Neural cell (in vitro differentiated cells): ENCODE results near the gene ANP32A. TPM values are rescaled to one million over a fixed set of nuclear protein-coding genes. Genes with fewer than 3 reads are reported as not detected.

Experiments used
- H2AFZ ChIP-seq: fragments of 200-600, 300-800 bp; sonication (generic), shearing (Covaris generic); 2 replicates; pipeline ENCODE4 v1.6.0; 2014; ENCODE audit warnings: low read depth, mild to moderate bottlenecking, antibody characterized with exemption, low read length, moderate library complexity
- H3F3A ChIP-seq: fragments of 200-600 bp; shearing (Covaris generic); 2 replicates; pipeline ENCODE4 v1.6.1; 2016; ENCODE audit warnings: mild to moderate bottlenecking, moderate library complexity, mixed read lengths, antibody characterized with exemption, low read length; ENCODE audit not compliant: insufficient read depth, poor library complexity, severe bottlenecking
- H3K27ac ChIP-seq: fragments of 200-600, 300-800 bp; sonication (generic), shearing (Covaris generic); 2 replicates; pipeline ENCODE4 v1.5.1; 2014; ENCODE audit warnings: mild to moderate bottlenecking, low read length, moderate library complexity
- H3K27me3 ChIP-seq: fragments of 300-800, 200-600 bp; sonication (generic), shearing (Covaris generic); 2 replicates; pipeline ENCODE4 v1.6.0; 2014; ENCODE audit warnings: mild to moderate bottlenecking, low read depth, low read length, moderate library complexity; ENCODE audit not compliant: insufficient read depth
- H3K36me3 ChIP-seq: fragments of 300-800, 200-600 bp; sonication (generic), shearing (Covaris generic); 2 replicates; pipeline ENCODE4 v1.5.1; 2014; ENCODE audit warnings: mild to moderate bottlenecking, antibody characterized with exemption, low read length, moderate library complexity; ENCODE audit not compliant: insufficient read depth
- H3K4me2 ChIP-seq: fragments of 300-800, 200-600 bp; sonication (generic), shearing (Covaris generic); 2 replicates; pipeline ENCODE4 v1.6.0; 2014; ENCODE audit warnings: mild to moderate bottlenecking, low read length
- H3K4me3 ChIP-seq: fragments of 300-800, 200-600 bp; sonication (generic), shearing (Covaris generic); 2 replicates; pipeline ENCODE4 v1.5.1; 2014; ENCODE audit warnings: mild to moderate bottlenecking, low read length, moderate library complexity
- H3K79me2 ChIP-seq: fragments of 200-600 bp; shearing (Covaris generic); replicated peaks from 2 replicates; pipeline ENCODE4 v1.6.0; 2014; ENCODE audit warnings: mild to moderate bottlenecking, low read length, moderate library complexity; ENCODE audit not compliant: insufficient read depth
- H3K9ac ChIP-seq: fragments of 300-800, 200-600 bp; sonication (generic), shearing (Covaris generic); 2 replicates; pipeline ENCODE4 v1.6.1; 2016; ENCODE audit warnings: mild to moderate bottlenecking, low read length, mixed read lengths
- H3K9me2 ChIP-seq: fragments of 200-600 bp; shearing (Covaris generic); 2 replicates; pipeline ENCODE4 v1.6.1; 2016; ENCODE audit warnings: mild to moderate bottlenecking, low read length, mixed read lengths; ENCODE audit not compliant: insufficient read depth
- H3K9me3 ChIP-seq: fragments of 200-600, 300-800 bp; sonication (generic), shearing (Covaris generic); 2 replicates; pipeline ENCODE4 v1.6.1; 2016; ENCODE audit warnings: mild to moderate bottlenecking, mixed run types, low read length, moderate library complexity, mixed read lengths
- H4K20me1 ChIP-seq: fragments of 200-600 bp; shearing (Covaris generic); 2 replicates; pipeline ENCODE4 v1.6.1; 2016; ENCODE audit warnings: mild to moderate bottlenecking, mixed run types; ENCODE audit not compliant: insufficient read depth
- EP300 ChIP-seq: fragments of 450-650 bp; conservative IDR thresholded peaks from 2 replicates; pipeline ENCODE4 v1.6.1; 2014; ENCODE audit warnings: antibody characterized with exemption, mild to moderate bottlenecking, moderate library complexity; ENCODE audit not compliant: poor library complexity, severe bottlenecking
- EZH2 ChIP-seq: fragments of 200-600, 300-800 bp; shearing (Covaris generic), sonication (generic); IDR thresholded peaks from 2 replicates; pipeline ENCODE4 v1.6.1; 2014; ENCODE audit warnings: antibody characterized with exemption, low read length, borderline replicate concordance, mild to moderate bottlenecking; ENCODE audit not compliant: insufficient read depth, poor library complexity, severe bottlenecking
- MXI1 ChIP-seq: fragments of 450-650 bp; conservative IDR thresholded peaks from 2 replicates; pipeline ENCODE4 v1.6.1; 2014; ENCODE audit warnings: antibody characterized with exemption, mild to moderate bottlenecking; ENCODE audit not compliant: poor library complexity, severe bottlenecking
- POLR2AphosphoS5 ChIP-seq: IDR thresholded peaks from 2 replicates; pipeline ENCODE4 v1.6.1; 2012
- RAD21 ChIP-seq: fragments of 450-650 bp; conservative IDR thresholded peaks from 2 replicates; pipeline ENCODE4 v1.6.1; 2014; ENCODE audit warnings: antibody characterized with exemption, mild to moderate bottlenecking, moderate library complexity
- SMC3 ChIP-seq: fragments of 450-650 bp; conservative IDR thresholded peaks from 2 replicates; pipeline ENCODE4 v1.6.1; 2014; ENCODE audit warnings: antibody characterized with exemption, mild to moderate bottlenecking, moderate library complexity; ENCODE audit not compliant: poor library complexity
- TAF1 ChIP-seq: IDR thresholded peaks from 2 replicates; pipeline ENCODE4 v1.6.1; 2012; ENCODE audit warnings: low read depth
- polyA plus RNA-seq: library from polyadenylated mRNA; depleted of rRNA; stranded (reverse); fragments of >200 nt; gene quantifications from 2 replicates; pipeline ENCODE4 v1.2.3, GENCODE V29; 2014
- TF ChIP-seq, protein P1 (sequence below): fragments of 450-650 bp; IDR thresholded peaks from 2 replicates; pipeline ENCODE4 v1.5.1; 2014; ENCODE audit warnings: antibody characterized with exemption, mild to moderate bottlenecking, moderate library complexity; ENCODE audit not compliant: poor library complexity, severe bottlenecking
- TF ChIP-seq, protein P2 (sequence below): IDR thresholded peaks from 2 replicates; pipeline ENCODE4 v1.6.1; 2012; ENCODE audit warnings: borderline replicate concordance

ANP32A gene
- polyA plus RNA-seq, 1 donor from 2014 or later: 190 TPM

DNA sequence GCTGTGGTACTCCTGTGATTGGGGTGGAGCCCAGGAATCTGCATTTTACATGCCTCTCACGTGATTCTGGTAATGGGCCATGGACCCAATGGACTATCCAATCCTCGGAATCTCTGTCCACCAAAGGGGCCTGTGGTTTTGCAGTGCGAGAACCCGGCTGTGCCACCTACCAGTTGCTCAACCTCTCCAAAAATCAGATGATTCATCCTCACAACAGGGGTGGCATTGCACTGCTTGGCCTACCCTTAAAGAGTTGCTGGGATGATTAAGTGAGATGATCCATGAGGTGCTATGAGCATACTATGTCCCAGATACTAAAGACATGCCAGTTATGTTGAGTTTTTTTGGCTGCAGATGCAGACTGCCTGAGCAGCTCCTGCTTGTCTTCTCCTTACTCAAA is 5.1 kb downstream of the ANP32A start:
- H3K4me3 ChIP-seq: peak overlapping the region; percentile 91
- H3K9me3 ChIP-seq: no peaks in the 10 kb centered on the region
- no peak overlapping the region for H3K4me2 ChIP-seq
- H3K9ac ChIP-seq: peak overlapping the region; percentile 94
- H4K20me1 ChIP-seq: no peaks in the 10 kb centered on the region
- TF ChIP-seq POLR2AphosphoS5 (no peak), TAF1 (no peak), EP300 (no peak), SMC3 (no peak), MXI1 (no peak), RAD21 (no peak), EZH2 (no peak)
- TF ChIP-seq, protein P1, sequence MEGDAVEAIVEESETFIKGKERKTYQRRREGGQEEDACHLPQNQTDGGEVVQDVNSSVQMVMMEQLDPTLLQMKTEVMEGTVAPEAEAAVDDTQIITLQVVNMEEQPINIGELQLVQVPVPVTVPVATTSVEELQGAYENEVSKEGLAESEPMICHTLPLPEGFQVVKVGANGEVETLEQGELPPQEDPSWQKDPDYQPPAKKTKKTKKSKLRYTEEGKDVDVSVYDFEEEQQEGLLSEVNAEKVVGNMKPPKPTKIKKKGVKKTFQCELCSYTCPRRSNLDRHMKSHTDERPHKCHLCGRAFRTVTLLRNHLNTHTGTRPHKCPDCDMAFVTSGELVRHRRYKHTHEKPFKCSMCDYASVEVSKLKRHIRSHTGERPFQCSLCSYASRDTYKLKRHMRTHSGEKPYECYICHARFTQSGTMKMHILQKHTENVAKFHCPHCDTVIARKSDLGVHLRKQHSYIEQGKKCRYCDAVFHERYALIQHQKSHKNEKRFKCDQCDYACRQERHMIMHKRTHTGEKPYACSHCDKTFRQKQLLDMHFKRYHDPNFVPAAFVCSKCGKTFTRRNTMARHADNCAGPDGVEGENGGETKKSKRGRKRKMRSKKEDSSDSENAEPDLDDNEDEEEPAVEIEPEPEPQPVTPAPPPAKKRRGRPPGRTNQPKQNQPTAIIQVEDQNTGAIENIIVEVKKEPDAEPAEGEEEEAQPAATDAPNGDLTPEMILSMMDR: no peak
- TF ChIP-seq, protein P2, sequence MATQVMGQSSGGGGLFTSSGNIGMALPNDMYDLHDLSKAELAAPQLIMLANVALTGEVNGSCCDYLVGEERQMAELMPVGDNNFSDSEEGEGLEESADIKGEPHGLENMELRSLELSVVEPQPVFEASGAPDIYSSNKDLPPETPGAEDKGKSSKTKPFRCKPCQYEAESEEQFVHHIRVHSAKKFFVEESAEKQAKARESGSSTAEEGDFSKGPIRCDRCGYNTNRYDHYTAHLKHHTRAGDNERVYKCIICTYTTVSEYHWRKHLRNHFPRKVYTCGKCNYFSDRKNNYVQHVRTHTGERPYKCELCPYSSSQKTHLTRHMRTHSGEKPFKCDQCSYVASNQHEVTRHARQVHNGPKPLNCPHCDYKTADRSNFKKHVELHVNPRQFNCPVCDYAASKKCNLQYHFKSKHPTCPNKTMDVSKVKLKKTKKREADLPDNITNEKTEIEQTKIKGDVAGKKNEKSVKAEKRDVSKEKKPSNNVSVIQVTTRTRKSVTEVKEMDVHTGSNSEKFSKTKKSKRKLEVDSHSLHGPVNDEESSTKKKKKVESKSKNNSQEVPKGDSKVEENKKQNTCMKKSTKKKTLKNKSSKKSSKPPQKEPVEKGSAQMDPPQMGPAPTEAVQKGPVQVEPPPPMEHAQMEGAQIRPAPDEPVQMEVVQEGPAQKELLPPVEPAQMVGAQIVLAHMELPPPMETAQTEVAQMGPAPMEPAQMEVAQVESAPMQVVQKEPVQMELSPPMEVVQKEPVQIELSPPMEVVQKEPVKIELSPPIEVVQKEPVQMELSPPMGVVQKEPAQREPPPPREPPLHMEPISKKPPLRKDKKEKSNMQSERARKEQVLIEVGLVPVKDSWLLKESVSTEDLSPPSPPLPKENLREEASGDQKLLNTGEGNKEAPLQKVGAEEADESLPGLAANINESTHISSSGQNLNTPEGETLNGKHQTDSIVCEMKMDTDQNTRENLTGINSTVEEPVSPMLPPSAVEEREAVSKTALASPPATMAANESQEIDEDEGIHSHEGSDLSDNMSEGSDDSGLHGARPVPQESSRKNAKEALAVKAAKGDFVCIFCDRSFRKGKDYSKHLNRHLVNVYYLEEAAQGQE: no peak
- peaks cover 11% of the 10 kb centered on the region for H3F3A ChIP-seq
- no peak overlapping the region for H2AFZ ChIP-seq
- H3K27ac ChIP-seq: peak overlapping the region; percentile 98
- H3K9me2 ChIP-seq: no peaks in the 10 kb centered on the region
- H3K27me3 ChIP-seq: no peaks in the 10 kb centered on the region
- peaks cover 82% of the 10 kb centered on the region for H3K79me2 ChIP-seq
- no peaks in the 10 kb centered on the region for H3K36me3 ChIP-seq

DNA sequence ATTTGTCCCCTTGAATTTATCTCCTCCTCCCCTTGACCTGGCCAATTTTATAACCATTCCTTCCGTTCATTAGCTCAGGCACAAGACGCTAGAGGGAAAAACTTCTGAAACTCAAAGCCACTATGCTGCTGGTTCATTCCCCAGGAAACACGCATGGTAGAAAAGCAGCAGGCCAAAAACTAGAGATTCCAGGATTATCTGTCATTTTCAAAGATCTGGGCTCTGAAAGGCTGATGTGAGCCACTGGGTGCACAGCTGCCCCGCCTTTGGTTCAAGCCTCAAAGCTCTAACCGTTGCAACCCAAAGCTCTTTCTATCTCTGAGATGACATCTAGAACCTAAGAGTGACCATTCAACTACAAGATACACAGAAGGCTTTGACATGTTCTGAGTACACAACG is 6.1 kb downstream of the ANP32A start:
- TF ChIP-seq MXI1 (no peak), RAD21 (no peak), POLR2AphosphoS5 (no peak), EP300 (no peak), SMC3 (no peak)
- H3K27me3 ChIP-seq: no peaks in the 10 kb centered on the region
- peak overlapping the region; percentile 23 for H3K4me3 ChIP-seq
- no peaks in the 10 kb centered on the region for H3K36me3 ChIP-seq
- no peaks in the 10 kb centered on the region for H3K9me2 ChIP-seq
- no peak overlapping the region for H3K4me2 ChIP-seq
- H3K79me2 ChIP-seq: peaks cover 90% of the 10 kb centered on the region
- no peak overlapping the region for H3K9ac ChIP-seq
- no peaks in the 10 kb centered on the region for H4K20me1 ChIP-seq
- H3F3A ChIP-seq: peaks cover 11% of the 10 kb centered on the region
- no peaks in the 10 kb centered on the region for H3K9me3 ChIP-seq
- H2AFZ ChIP-seq: no peak overlapping the region
- H3K27ac ChIP-seq: no peak overlapping the region
